Stimulated activated CD4-positive, alpha-beta T cell treated with anti-CD3 and anti-CD28 coated beads, TNF-alpha, amount 100 ng/mL, for 48 hours (primary cell): Measurements from ENCODE around the gene FOSL1.

Experiments used
- DNase-seq, 3 donors: peaks; one replicate each; pipeline ENCODE4 v3.0.0-alpha.2; 2020; ENCODE audit warnings: low read depth in 3 of 3

Gene FOSL1

DNA sequence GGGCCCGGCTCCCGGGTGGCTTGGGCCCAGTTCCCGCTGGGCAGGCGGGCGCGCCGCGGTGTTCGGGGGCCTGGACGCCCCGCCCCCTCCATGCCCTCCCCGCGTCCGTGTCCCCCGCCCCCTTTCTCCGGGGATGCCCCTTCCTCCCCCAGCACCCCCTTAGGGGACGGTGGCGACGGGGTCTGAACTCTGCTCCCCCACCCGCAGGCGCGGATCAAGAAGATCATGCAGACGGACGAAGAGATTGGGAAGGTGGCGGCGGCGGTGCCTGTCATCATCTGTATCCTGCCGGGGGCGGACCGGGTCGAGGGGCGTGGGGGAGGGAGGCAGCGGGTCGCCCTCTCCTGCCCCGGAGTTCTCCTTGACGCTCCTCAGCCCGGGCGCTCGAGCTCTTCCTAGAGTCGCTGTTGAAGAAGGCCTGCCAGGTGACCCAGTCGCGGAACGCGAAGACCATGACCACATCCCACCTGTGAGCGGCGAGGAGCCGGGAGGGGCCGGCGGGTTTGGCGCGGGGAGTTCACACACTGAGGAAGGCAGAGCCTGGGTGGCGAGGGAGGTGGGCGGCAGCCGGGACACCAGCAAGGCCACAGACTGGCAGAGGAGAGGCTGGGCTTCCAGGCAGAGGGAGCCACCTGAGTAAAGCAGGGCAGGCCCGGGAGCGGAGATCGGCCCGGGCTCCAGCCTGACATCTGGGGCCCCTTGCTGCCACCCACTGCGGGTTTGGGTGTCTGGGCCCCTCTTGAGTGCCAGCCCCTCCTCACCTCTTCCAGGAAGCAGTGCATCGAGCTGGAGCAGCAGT is 19.6 kb upstream of the FOSL1 start:
- peak in 1 of 3 donors; percentile 50 for DNase-seq

DNA sequence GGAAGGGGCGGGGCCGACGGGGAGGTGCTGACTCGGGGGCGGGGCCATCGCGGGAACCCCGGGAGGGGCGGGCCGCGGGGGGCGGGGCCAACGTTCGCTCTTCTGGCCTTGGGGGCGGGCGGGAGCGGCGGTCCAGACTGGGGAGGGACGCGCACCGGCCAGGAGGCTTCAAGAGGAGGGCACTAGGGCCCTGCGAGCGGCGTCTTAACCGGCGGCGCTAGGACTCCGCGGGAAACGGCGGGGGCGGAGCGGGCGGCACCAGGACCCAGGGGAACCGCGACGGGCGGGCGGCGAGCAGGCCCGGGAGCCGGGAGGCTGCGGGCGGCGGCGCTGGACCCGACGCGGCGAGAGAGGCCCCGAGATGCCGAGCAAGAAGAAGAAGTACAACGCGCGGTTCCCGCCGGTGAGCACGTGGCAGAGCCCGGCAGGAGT is 19.0 kb upstream of the FOSL1 start, which contains the start of gene DRAP1:
Gene DRAP1 (plus strand): TSS at position 286 of the 432 bp plus-strand sequence. CDS start 76 bp downstream, at position 362.
- DNase-seq, result peak; percentile 98 to 100 (median 99)

- no peak for DNase-seq
These were observed 18.3 kb upstream of the FOSL1 start, which contains the start of gene C11orf68 for GRCh38 chr11:65918211-65919140. Gene C11orf68 (minus strand): TSS chr11:65919062. CDS start chr11:65919031, 31 bp downstream.

- DNase-seq, result no peak
These were observed 17.4 kb upstream of the FOSL1 start for GRCh38 chr11:65917434-65918210.

DNA sequence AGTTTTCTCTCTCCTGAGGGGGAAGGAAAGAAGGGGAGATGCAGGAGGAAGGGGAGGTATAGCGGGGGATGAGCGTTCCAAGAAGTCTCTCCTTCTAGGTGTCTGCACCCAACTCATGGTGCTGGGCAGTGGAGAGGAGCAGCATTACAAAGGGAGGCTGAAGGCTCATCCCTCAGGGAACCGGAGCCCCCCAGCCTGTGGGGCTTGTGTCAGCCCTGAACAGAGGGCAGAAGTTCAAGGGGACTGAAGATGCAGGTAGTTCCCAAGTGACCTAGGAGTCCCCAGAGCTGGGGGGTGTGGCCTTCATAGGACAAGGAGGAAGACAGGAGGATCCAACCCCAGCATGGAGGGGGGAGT is 16.9 kb upstream of the FOSL1 start:
- DNase-seq, result no peak

GRCh38 chr11:65916391-65916790 is 16.2 kb upstream of the FOSL1 start:
- no peak for DNase-seq

- no peak for DNase-seq
These were observed 15.6 kb upstream of the FOSL1 start for GRCh38 chr11:65915821-65916251.

DNA sequence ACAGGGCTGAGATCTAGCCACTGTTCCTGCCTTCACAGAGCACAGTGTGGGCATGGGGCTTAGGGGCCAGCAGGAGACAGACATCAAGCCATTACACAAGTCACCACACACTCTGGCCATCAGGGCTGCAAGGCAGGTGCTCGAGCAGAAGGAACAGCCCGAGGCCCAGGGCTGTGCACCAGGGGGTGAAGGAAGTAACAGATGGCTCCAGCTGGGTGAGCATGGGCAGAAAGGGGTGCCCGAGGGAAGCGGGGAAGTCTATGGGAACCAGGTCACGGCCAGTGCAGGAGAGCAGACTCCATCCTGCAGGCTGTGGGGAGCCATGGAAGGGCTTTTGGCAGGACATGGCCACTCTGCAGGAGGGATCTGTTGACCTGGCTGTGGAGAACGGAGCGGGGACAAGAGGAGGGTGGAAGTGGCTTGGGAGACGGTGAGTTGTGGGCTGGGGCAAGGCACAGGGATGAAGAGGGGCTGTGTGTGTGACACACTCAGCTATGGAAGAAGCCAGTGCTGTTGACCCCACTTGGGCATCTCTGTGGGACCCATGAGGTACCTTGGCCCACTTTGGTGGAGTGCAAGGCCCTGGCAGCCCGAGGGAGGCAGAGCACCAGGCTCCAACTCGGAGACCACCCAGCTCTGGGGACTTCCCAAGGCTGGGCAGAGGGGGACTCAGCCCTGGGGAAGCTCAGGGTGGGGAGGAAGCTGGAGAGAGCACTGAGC is 15.1 kb upstream of the FOSL1 start:
- no peak for DNase-seq

DNA sequence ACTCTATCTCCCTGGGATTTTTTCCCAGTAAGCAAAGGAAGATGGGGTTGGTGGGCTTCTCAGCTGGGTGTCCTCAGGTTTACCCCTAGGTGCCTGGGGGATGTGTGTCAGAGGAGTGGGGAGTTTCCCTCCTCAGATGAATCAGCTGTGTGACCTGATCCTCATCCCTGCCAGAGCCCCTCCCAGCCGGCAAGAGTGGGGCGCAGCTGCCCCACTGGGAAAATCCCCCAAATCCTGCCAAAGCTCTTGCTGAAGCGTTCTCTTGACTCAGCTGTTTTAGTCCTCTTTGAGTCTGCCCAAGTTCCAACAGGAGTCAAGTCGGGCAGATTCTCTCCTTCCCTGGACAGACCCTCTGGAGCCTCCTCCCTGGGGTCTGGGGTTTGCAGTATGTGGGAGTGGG is 12.7 kb upstream of the FOSL1 start:
- DNase-seq, result no peak

DNA sequence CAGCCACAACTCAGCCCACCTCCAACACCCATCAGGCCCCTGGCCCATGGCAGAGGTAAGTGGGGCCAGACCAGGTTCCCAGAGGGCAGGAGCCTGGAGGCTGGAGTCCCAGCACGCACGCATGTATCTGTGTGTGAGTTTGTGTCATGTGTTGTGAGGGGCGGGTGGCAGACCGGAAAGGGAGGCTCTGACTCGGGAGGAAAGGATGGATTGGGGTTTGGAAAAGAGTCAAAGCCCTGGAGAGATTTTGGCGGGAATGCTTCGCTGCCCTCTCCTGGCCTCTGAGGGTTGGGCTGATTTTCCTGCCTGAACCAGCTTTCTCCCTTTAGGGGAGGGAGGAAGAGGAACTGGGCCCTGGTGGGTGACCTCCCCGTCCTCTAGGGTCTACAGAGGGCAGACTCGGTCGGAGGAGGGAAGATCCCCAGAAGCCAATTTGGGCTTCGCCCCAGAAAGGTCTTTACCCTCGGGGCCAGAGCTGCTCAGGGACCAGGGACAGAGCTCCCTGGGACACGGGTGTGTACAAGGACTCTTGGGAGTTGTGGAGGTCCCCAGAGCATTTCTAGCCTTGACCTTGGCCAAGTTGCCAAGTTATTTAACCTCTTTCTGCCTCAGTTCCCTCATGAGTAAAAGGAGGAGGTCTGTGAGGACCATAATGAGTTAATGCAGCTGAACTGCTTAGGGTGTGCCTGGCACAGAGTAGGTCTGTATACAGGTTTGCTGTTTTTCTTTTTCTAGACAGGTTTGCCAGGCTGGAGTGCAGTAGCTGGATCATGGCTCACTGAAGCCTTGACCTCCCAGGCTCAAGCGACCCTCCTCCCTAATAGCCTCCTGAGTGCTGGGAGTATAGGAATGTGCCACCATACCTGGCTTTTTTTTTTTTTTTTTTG is 11.7 kb upstream of the FOSL1 start:
- DNase-seq, result no peak

GRCh38 chr11:65907878-65908277 is 7.7 kb upstream of the FOSL1 start:
- DNase-seq, result no peak

- DNase-seq, result no peak
These were observed 6.4 kb upstream of the FOSL1 start for GRCh38 chr11:65906602-65907001.

GRCh38 chr11:65903715-65904114 is 3.5 kb upstream of the FOSL1 start:
- DNase-seq, result no peak

- no peak for DNase-seq
These were observed 2.9 kb upstream of the FOSL1 start for GRCh38 chr11:65903068-65903481.

DNA sequence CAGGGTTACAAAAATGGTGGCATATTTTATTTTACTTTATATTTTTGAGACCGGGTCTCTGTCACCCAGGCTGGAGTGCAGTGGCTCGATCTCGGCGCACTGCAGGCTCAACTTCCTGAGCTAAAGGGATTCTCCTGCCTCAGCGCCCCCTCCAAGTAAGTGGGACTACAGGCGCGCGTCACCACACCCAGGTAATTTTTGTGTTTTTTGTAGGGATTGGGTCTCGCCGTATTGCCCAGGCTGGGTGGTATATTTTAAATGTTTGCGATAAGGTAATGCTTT is 652 bp upstream of the FOSL1 start:
- no peak for DNase-seq

GRCh38 chr11:65899356-65900124 is 648 bp downstream of the FOSL1 start:
- DNase-seq, result peak; percentile 62 to 80 (median 65)

- DNase-seq, result no peak
These were observed 1.4 kb downstream of the FOSL1 start for GRCh38 chr11:65898656-65899355.

GRCh38 chr11:65897020-65897471 is 3.1 kb downstream of the FOSL1 start:
- no peak for DNase-seq
